Prostate gland (tissue), 2 donors: ENCODE measurements around the gene ACSM6.

Source experiments
- POLR2A ChIP-seq: fragments of 450-650 bp; IDR thresholded peaks from one replicate; pipeline ENCODE4 v1.6.1; 2016; ENCODE audit warnings: antibody characterized with exemption, mild to moderate bottlenecking
- POLR2AphosphoS5 ChIP-seq: sonication (generic); formaldehyde crosslinking; IDR thresholded peaks from one replicate; pipeline ENCODE4 v1.6.1; 2017; ENCODE audit warnings: antibody characterized with exemption
- TF ChIP-seq, protein P1 (sequence below), 4 experiments: fragments of 200-600 bp in 2 of 4; fragments of 450-650 bp in 2 of 4; sonication (generic) in 2 of 4; IDR thresholded peaks; 1 replicate in 3 of 4; 2 replicates in 1 of 4; pipeline ENCODE4 v1.5.1; 2016 to 2019; ENCODE audit warnings: antibody characterized with exemption in 4 of 4, mild to moderate bottlenecking in 2 of 4, moderate library complexity in 2 of 4

DNA sequence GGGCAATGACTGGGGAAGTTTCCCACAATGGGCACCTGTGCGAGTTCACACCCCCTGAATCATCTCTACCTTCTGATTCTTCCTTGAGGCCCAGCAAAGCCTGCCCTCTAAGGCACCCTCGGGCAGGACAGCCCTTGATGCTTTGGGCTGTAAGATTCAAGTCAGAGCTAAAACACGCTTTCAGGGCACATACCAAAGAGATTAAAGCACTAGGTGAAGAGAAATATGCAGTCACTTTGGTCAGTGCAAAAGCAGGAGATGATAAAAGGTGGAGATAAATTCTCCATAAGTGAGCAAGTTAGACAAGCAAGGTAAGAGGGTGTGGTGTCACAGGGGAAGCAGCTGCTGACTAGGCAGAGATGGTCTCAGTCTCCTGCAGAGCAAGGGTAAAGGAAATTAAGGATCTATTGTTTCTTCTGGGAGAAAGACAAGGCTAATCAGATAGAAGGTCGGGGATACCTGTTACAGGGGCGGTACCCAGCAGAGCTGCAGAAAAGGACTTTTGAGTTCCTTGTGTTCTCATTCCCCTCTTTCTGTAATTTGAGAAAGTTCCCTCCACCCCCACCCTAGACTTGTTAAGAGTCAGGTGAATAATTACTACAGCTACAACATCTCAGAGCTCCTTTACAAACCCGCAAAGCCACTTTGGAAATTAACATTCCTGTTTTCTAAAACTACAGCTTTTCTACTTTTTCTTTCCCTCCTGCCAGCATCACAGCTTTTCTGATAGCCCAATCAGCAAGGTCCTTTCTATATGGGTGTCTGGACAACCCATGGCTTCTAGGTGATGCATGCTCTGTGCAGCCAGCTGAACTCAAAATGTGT, 70.4 kb downstream of the ACSM6 start:
- TF ChIP-seq, protein P1, sequence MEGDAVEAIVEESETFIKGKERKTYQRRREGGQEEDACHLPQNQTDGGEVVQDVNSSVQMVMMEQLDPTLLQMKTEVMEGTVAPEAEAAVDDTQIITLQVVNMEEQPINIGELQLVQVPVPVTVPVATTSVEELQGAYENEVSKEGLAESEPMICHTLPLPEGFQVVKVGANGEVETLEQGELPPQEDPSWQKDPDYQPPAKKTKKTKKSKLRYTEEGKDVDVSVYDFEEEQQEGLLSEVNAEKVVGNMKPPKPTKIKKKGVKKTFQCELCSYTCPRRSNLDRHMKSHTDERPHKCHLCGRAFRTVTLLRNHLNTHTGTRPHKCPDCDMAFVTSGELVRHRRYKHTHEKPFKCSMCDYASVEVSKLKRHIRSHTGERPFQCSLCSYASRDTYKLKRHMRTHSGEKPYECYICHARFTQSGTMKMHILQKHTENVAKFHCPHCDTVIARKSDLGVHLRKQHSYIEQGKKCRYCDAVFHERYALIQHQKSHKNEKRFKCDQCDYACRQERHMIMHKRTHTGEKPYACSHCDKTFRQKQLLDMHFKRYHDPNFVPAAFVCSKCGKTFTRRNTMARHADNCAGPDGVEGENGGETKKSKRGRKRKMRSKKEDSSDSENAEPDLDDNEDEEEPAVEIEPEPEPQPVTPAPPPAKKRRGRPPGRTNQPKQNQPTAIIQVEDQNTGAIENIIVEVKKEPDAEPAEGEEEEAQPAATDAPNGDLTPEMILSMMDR (IDR thresholded peaks at IDR 0.05): no peak
- TF ChIP-seq POLR2A: no peak
- no peak for TF ChIP-seq POLR2AphosphoS5
